Activated T-cell treated with anti-CD3 and anti-CD28 coated beads, Interleukin-2, amount 50 U/mL, for 48 hours (primary cell): ENCODE measurements around the gene TXNDC11.

Experiments used
- DNase-seq, 2 experiments: peaks; one replicate each; pipeline ENCODE4 v3.0.0-alpha.2; 2020

The TXNDC11 gene

DNA sequence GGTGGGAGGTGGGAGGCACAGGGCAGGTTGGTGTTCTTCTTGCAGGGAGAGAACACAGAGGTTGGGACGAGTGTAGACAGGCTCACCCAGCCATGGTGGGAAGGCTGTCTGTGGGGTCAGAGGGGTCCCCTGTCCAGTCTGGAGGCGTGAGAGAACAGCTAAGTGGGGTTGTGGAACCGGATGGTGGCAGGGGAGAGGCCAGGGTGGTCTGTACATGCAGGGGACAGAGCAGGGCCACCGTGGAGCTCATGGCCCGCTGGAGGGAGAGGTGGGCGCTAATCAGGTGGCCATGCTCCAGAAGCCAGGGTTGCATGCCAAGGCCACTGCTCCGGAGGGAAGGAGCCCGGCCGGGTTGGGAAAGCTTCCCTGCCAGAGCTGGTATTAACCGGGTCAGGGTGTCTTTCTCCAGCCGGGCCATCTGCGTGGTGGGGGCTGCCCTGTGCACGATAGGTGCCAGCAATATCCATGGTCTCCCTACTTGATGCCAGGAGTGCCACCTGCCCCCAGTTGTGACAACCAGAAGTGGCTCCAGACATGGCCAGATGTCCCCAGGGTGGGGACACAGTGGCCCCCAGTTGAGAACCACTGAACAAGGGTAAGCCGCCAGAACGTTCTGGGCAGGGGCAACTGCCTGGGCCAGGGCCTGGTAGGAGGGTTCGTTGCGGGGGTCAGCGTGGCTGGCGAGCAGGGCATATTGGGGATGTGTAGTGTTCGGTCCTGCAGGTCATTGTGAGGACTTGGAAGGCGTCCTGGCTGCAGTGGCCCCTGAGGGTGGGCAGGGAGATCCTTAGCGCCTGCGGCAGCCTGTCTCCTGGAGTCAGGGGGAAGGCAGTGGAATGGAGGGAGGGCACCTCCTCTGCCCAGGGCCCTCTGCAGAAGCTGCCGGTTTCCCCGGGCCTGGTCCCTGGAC lies 69.3 kb downstream of the TXNDC11 start:
- DNase-seq: no peak

GRCh38 chr16:11672206-11673090 lies 70.2 kb downstream of the TXNDC11 start:
- DNase-seq: no peak

- no peak for DNase-seq
These were observed 71.0 kb downstream of the TXNDC11 start for GRCh38 chr16:11671676-11672075.

- no peak for DNase-seq
These were observed 71.4 kb downstream of the TXNDC11 start for GRCh38 chr16:11671271-11671670.

DNA sequence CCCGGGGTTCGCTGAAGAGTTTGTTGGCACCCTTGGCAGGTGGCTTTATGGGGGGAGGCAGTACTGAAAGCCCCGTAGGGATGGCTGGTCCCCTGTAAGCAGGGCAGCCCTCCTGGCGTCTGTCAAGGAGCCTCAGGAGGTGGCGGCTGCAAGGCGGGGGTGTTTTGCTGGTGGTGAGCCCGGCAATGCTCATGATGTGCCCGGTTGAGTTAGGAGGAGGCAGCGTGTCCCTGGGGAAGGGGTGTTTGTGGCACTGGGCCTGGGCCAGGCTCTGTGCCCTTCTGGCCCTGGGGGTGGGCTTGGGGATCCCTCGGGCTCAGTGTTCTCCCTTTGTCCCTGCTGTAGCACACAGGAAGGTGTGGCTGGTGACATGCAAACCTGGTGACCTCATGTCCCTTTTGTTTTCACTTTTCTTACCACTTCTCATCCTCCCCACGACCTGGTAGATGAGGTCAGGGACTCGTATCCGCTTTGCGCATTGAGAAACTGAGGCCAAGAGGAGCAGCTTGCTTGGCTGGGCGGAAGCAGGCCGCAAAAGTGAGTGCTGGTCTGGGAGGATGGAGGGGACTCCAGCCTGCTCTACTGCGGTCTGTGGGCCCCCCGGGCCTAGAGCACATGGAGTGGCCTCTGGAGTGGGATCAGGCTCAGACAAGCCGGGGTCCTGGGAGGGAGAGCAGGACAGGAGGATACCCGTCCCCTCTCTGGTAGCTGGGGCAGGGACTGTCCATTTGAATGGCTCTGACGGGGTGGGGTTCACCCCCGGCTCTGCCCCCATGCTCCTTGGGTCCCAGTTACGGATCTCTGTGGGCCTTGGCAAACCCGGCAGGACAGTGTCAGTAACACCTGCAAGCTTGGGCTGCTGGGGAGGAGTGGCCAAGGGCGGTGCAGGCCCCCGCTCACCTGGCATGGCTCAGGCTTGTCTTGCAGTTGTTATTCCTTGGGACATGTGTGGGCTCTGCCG lies 72.2 kb downstream of the TXNDC11 start:
- DNase-seq: peak; percentile 50 to 63

- DNase-seq: no peak
These were observed 73.1 kb downstream of the TXNDC11 start for GRCh38 chr16:11669380-11670146.

GRCh38 chr16:11668623-11669379 lies 73.9 kb downstream of the TXNDC11 start:
- peak; percentile 48 to 57 for DNase-seq

DNA sequence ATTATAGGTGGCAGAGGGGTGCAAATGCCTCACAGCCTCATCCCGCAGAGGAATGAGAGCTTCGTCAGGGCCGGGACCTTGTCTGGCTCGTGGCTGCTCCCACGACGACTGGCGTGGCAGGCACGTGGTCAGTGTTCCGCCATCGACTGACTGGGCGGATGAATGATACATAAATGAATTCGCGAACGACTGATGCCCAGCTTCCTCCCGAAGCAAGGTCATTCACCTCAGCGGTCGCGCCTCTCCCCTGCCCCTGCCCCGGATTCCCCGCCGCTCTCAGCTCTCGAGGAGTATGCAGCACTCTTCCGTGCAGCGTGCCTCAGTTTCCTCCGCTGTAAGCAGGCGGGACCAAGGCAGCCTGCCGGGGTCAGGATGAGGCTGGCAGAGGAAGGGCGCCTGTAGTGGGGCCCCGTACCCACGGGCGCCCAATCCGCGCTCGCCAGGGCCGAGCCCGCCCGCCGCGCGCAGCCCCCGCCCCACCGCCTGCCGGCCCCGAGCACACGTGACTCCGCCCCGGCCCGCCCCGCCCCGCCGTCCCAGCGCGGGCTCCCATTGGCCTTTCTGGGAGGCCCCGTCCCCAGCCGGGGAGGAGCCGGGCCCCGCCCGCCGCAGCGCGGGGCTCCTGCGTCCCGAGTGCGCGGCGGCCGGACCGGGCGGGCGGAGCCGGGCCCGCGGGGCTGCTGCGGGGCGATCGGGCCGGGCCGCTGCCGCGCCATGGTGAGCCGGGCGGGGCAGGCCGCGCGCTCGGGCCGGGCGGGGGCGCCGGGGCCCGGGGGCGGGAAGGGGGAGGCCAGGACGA lies 74.6 kb downstream of the TXNDC11 start, which contains the start of gene SNN:
SNN (plus strand) TSS at position 632 of the 799 bp plus-strand sequence. CDS start 7,605 bp downstream, outside the sequence.
- DNase-seq: peak; percentile 88 to 90

GRCh38 chr16:11667221-11667823 lies 75.3 kb downstream of the TXNDC11 start:
- DNase-seq: no peak

DNA sequence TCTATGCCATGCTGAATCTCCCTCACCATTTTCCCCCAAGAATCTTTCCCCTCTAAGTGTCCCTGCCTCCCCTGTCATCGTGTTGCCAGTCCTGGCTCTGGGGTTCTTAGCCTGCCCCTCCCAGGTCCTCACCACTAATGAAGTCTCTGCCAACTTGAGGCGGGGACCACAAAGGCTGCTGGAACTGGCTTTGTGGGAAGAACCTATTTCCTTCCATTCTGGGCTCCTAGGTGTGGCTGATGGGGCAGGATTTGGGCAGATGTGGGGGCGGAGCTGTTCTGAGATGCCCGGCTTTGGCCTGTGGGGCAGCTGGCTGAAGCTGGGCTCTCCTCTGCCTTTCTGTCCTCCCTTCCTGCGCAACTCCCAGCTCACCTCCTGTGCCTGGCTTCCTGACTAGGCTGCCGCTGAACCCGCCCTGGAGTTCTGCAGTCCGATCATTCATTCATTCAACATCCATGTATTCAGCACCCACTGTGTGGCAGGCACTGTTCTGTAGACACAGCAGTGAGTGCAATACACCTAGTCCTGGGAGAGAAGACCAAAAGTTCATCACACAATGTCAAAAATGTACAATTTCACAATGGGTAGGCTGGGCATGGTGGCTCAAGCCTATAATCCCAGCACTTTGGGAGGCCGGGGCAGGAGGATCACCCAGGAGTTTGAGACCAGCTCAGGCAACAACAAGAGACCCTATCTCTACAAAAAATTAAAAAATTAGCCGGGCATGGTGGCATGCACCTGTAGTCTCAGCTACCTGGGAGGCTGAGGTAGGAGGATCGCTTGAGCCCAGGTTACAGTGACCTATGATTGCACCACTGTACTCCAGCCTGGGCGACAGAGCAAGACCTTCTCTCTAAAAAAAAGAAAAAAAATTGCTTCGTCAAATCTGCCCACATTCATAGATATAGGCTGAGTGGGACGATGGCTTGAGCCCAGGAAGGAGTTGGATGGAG lies 76.3 kb downstream of the TXNDC11 start:
- DNase-seq: no peak

- DNase-seq: peak; percentile 50 to 57
These were observed 77.6 kb downstream of the TXNDC11 start for GRCh38 chr16:11665071-11665491.

DNA sequence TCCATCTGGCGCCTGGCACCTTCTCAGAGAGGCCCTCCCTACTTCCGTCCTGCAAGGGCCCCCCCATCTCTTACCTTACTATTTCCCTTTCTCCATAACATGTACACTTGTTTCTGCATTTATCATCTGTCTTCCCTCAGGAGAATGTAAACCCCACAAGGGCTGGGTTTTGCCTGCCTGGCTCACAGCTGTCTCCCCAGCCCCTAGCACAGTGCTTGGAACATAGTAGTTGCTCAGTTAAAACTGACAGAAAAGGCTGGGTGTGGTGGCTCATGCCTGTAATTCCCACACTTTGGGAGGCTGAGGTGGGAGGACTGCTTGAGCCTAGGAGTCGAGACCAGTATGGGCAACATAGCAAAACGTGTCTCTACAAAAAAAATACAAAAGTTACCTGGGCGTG lies 80.1 kb downstream of the TXNDC11 start:
- DNase-seq: no peak

DNA sequence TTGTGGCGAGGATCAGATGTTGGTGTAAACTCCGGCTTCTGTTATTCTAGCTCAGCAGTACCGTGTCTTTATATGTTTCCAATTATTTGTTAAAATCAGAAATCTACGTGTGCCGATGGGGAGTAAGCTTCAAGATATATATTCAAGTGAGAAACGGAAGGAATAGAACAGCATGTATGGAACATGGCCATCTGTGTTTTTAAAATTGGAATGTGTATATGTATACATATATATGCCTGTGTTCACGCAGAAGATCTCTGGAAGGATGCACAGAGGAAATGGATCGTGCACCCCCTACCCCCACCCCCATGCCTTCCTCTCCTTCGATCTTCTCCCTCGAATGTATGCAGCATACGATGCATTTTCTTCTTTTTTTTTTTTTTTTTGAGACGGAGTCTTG lies 82.1 kb downstream of the TXNDC11 start:
- DNase-seq: no peak

DNA sequence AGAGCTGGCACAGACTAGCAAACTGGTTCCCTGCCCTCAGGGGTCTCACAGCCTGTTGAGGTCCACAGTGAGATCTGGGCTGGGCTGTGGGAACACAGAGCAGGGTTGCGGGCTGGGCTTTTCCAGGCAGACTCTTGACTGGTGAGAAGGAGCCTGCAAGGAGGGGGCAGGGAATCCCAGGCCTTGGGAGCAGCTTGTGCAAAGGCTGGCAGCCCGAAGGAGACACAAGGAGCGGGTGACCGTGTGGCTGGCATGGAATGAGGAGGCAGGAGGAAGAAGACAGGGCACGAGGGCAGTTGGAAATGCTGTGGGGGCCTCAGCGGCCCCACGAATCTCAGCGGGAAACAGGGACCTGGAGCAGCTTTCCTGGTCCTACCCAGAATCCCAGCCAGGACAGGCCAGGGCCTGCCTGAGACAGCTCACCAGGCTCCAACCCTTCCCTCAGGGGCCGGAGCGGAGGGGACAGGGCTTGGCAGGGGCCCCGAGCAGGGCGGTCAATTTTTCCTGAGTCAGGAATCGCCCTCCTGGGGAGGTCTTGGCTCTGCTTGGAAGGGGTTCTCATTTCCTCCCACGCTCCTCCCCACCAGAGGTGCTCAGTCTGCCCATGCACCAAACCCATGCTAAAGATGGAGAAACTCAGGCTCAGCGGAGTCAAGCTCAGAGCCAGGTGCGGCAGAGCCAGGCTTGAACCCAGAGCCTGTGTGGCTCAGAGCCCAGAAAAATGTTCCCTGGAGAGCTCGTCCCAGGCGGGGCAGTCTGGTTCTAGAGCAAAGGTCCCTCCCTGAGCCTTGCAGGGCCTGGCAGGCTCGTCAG lies 83.6 kb downstream of the TXNDC11 start:
- no peak for DNase-seq

GRCh38 chr16:11657556-11657955 lies 85.1 kb downstream of the TXNDC11 start:
- no peak for DNase-seq

GRCh38 chr16:11655655-11656054 lies 87.0 kb downstream of the TXNDC11 start:
- no peak for DNase-seq

GRCh38 chr16:11651796-11652195 lies 90.9 kb downstream of the TXNDC11 start:
- DNase-seq: no peak
